ENCODE data around the gene NUMB.
A peak's percentile ranks its signal among the peaks of the same experiment; 100 is the strongest.

The NUMB gene

GRCh38 chr14:73286598-73286997 lies 171.7 kb downstream of the NUMB start:
- TF ChIP-seq CTCF (conservative IDR thresholded peaks at IDR 0.05; ENCODE audit: low read depth, low read length), result no peak
- no peak for DNase-seq (ENCODE audit: low read depth)

GRCh38 chr14:73285979-73286378 lies 172.4 kb downstream of the NUMB start:
- TF ChIP-seq CTCF (conservative IDR thresholded peaks at IDR 0.05; ENCODE audit: low read depth, low read length), result no peak
- H3K4me3 ChIP-seq (ENCODE audit: low read length), result no peak overlapping the region
- no peak for DNase-seq (ENCODE audit: low read depth)

More at GRCh38 chr14:73286598-73286997, 171.7 kb downstream of the NUMB start:
- H3K4me3 ChIP-seq (ENCODE audit: low read length), result no peak overlapping the region

DNA sequence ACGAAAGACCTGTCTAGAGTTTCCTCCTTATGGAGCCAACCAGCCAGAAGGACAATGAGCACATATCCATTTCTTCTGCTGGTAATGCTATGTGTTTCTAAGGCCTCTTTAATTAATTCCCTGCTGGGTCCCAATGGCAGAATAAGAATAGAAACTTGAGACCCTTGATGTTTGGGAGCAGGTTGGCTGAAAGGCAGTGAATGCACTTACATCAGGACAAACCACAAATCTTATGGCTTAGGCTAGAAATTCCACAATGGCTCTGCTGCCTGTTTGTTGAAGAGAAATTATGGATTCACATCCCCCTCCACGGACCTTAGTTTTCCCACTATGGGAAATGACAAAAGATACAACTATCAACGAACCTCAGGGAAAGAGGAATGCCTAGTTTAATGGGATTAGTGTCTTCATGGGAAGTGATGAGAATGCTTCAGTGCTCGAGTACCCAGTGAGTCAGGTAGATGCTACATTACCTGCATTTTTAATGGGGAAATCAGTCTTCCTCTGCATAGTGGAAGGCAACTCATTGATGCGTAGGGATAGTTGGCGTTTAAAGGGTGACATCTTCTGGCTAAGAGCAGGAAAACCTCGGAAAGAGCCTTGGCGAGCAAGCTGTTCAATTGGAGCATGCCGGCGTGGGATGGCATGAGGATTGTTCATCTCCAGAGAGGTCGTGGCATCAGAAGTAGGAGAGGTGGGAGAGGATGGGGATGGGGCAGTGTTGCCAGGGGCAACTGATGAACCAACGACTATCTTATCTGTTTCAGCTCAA lies 174.6 kb downstream of the NUMB start:
- TF ChIP-seq CTCF (conservative IDR thresholded peaks at IDR 0.05; ENCODE audit: low read depth, low read length), result peak; percentile 38
- no peak overlapping the region for H3K4me3 ChIP-seq (ENCODE audit: low read length)
- no peak for DNase-seq (ENCODE audit: low read depth)

GRCh38 chr14:73280903-73281302 lies 177.4 kb downstream of the NUMB start:
- TF ChIP-seq CTCF (conservative IDR thresholded peaks at IDR 0.05; ENCODE audit: low read depth, low read length), result peak; percentile 12
- DNase-seq (ENCODE audit: low read depth), result no peak
- H3K4me3 ChIP-seq (ENCODE audit: low read length), result no peak overlapping the region

- TF ChIP-seq CTCF (conservative IDR thresholded peaks at IDR 0.05; ENCODE audit: low read depth, low read length), result no peak
- H3K4me3 ChIP-seq (ENCODE audit: low read length), result no peak overlapping the region
- no peak for DNase-seq (ENCODE audit: low read depth)
Measured at GRCh38 chr14:73277376-73277775, 181.0 kb downstream of the NUMB start.

GRCh38 chr14:73276836-73277235 lies 181.5 kb downstream of the NUMB start:
- no peak for TF ChIP-seq CTCF (conservative IDR thresholded peaks at IDR 0.05; ENCODE audit: low read depth, low read length)
- H3K4me3 ChIP-seq (ENCODE audit: low read length), result no peak overlapping the region
- DNase-seq (ENCODE audit: low read depth), result no peak

- TF ChIP-seq CTCF (conservative IDR thresholded peaks at IDR 0.05; ENCODE audit: low read depth, low read length), result no peak
- no peak for DNase-seq (ENCODE audit: low read depth)
- no peak overlapping the region for H3K4me3 ChIP-seq (ENCODE audit: low read length)
Measured at GRCh38 chr14:73273799-73274198, 184.5 kb downstream of the NUMB start.

All from retinal pigment epithelial cell (primary cell).